H1 (cell line): ENCODE measurements around the gene PLEKHG3. TPM values are rescaled to one million over a fixed set of nuclear protein-coding genes. Genes with fewer than 3 reads are reported as not detected.

ENCODE experiments used
- PHF8 ChIP-seq: fragments of 200-600 bp; sonication (generic); conservative IDR thresholded peaks from 2 replicates; pipeline ENCODE4 v1.7.1; 2012; ENCODE audit warnings: low read depth, mild to moderate bottlenecking, inconsistent platforms, low read length, moderate library complexity
- SP4 ChIP-seq: IDR thresholded peaks from 2 replicates; pipeline ENCODE4 v1.6.1; 2012; ENCODE audit warnings: low read length, inconsistent platforms
- SRF ChIP-seq: IDR thresholded peaks from 2 replicates; pipeline ENCODE4 v1.6.1; 2011; ENCODE audit warnings: mild to moderate bottlenecking, low read depth, low read length, moderate library complexity
- polyA plus RNA-seq, 7 experiments: library from polyadenylated mRNA; depleted of rRNA in 3 of 7; stranded (reverse) in 5 of 7; unstranded in 2 of 7; fragments of >200 nt in 5 of 7; fragments of 200-250 nt in 2 of 7; gene quantifications; 1 replicate in 5 of 7; 2 replicates in 1 of 7; 4 replicates in 1 of 7; pipeline versions ENCODE4 v1.2.1 to v1.2.3, GENCODE V29; 2011 to 2013; ENCODE audit warnings: missing spikeins in 2 of 7, mixed read lengths in 2 of 7
- total RNA-seq: library from RNA; stranded (reverse); fragmentation: NEBNext Ultra II Directional; extraction: Animal tissue kit (Norgen Biotek cat#: 25700); gene quantifications from 2 replicates; pipeline ENCODE4 v1.2.1, GENCODE V29; 2021
- TF ChIP-seq, protein P1 (sequence below): IDR thresholded peaks from 2 replicates; pipeline ENCODE4 v1.6.1; 2011; ENCODE audit warnings: low read depth, mild to moderate bottlenecking, low read length; ENCODE audit not compliant: insufficient read depth

Gene PLEKHG3
- total and polyA plus RNA-seq, 2 of the 8 experiments (the other 6 are each of a cell fraction or from before 2014, with no cell fraction given): 43.4 to 90.6 TPM

DNA sequence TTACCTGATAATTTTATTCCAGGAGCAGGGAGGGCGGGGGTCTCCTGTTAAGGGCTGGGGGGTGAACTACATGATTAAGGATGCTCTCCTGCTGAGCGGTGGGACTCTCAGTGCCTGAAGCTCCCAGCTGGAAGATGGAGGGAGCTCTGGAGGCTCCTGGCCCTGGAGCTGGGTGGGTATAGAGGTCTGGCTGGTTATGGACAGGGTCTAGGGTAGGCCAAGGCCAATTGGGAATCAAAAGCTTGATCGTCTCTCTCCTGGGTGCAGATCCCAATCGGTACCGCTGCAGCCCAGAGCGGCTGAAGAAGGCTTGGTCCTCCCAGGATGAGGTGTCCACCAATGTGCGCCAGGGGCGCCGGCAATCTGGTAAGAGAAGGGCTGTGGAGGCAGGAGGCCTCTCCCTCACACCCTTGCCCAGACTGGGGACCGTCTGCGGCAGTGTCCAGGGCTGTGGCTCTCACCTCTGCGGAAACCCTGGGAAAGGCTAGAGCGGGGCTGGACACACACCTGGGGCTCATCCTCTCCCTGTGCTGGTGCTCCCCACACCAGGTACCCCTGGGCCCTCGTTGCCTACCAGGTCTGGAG is 28.4 kb downstream of the PLEKHG3 start (continued):
- no peak for TF ChIP-seq SRF
- no peak for TF ChIP-seq PHF8
- TF ChIP-seq, protein P1, sequence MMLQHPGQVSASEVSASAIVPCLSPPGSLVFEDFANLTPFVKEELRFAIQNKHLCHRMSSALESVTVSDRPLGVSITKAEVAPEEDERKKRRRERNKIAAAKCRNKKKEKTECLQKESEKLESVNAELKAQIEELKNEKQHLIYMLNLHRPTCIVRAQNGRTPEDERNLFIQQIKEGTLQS: no peak
- no peak for TF ChIP-seq SP4
